PC-3 (cell line): Measurements from ENCODE around the gene DNAH7.

ENCODE experiments used
- EZH2 ChIP-seq: fragments of 300-600 bp; sonication (generic); IDR thresholded peaks from one replicate; pipeline ENCODE4 v1.6.1; 2017; ENCODE audit warnings: antibody characterized with exemption, mild to moderate bottlenecking, low read length; ENCODE audit not compliant: unreplicated experiment
- TF ChIP-seq, protein P1 (sequence below): fragments of 300-600 bp; sonication (generic); conservative IDR thresholded peaks from 2 replicates; pipeline ENCODE4 v1.5.1; 2017; ENCODE audit warnings: antibody characterized with exemption, low read depth, mild to moderate bottlenecking, low read length

GRCh38 chr2:195923889-195924288 lies 144.7 kb downstream of the DNAH7 start:
- TF ChIP-seq EZH2 = no peak
- TF ChIP-seq, protein P1, sequence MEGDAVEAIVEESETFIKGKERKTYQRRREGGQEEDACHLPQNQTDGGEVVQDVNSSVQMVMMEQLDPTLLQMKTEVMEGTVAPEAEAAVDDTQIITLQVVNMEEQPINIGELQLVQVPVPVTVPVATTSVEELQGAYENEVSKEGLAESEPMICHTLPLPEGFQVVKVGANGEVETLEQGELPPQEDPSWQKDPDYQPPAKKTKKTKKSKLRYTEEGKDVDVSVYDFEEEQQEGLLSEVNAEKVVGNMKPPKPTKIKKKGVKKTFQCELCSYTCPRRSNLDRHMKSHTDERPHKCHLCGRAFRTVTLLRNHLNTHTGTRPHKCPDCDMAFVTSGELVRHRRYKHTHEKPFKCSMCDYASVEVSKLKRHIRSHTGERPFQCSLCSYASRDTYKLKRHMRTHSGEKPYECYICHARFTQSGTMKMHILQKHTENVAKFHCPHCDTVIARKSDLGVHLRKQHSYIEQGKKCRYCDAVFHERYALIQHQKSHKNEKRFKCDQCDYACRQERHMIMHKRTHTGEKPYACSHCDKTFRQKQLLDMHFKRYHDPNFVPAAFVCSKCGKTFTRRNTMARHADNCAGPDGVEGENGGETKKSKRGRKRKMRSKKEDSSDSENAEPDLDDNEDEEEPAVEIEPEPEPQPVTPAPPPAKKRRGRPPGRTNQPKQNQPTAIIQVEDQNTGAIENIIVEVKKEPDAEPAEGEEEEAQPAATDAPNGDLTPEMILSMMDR = no peak
